ENCODE data around the gene IGF1R.
A peak's percentile ranks its signal among the peaks of the same experiment; 100 is the strongest.

Gene IGF1R

DNA sequence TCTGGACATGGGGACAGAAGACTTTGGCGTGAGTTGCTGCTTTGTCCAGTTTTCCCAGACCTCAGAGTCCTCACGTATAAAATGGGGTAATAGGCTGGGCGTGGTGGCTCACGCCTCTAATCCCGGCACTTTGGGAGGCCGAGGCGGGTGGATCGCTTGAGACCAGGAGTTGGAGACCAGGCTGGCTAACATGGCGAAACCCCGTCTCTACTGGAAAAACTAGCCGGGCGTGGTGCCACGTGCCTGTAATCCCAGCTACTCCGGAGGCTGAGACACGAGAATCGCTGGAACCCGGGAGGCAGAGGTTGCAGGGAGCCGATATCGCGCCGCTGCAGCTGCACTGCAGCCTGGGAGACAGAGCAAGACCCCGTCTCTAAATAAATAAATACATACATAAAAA is 22.7 kb upstream of the IGF1R start:
- H3K36me3 Mint-ChIP-seq (ENCODE audit: low read depth), result no peaks in the 10 kb centered on the region
- H3K9me3 Mint-ChIP-seq, result no peaks in the 10 kb centered on the region
- H3K27ac Mint-ChIP-seq, result no peak overlapping the region
- no peak overlapping the region for H3K4me3 Mint-ChIP-seq
- H3K27me3 Mint-ChIP-seq (ENCODE audit: low read depth), result peaks cover 45% of the 10 kb centered on the region
- DNase-seq (ENCODE audit: low spot score), result no peak
- H3K4me1 Mint-ChIP-seq (ENCODE audit: low read depth), result no peaks in the 10 kb centered on the region

DNA sequence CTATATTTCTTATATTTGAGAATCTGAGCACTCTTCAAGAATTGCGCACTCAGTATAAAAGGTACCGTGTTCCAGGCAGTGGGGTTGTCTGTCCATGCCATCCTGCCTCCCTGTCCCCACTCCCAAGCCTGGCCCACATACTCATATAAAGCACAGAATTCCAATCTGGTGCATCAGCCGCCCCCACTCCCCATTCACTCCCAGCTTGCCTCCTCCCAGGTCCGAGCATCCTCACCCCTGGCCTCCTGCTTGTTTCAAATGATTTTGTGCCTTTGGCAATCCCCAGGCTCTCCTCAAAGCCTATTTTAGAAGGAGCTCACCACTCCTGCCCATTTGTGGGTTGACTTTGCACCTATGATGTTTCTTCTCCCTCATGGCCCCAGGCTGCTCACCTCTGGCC is 22.2 kb upstream of the IGF1R start:
- Mint-ChIP-seq H3K36me3 (ENCODE audit: low read depth) (no peaks in the 10 kb centered on the region), H3K27ac (no peak overlapping the region), H3K4me1 (ENCODE audit: low read depth) (no peaks in the 10 kb centered on the region), H3K4me3 (no peak overlapping the region), H3K27me3 (ENCODE audit: low read depth) (peaks cover 40% of the 10 kb centered on the region), H3K9me3 (no peaks in the 10 kb centered on the region)
- no peak for DNase-seq (ENCODE audit: low spot score)

DNA sequence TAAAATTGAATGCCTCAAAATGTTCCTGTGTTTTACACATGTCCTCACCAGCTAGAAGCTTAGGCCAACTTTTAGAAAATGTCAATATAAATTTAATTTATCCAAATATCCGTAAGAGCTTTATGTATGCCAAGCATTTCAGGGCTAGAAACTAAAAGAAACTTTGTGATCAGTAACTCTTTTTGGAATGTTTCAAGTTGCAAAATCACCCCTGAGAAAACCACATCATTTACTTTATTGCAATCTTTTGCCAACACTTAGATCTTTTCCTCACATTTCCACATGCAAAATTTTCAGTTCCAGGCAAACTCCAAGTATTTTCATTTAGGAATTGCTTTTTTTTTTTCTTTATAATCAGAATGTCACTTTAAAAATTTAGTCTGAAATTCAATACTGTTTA is 20.1 kb upstream of the IGF1R start:
- Mint-ChIP-seq H3K27ac (no peak overlapping the region), H3K4me1 (ENCODE audit: low read depth) (no peaks in the 10 kb centered on the region), H3K36me3 (ENCODE audit: low read depth) (no peaks in the 10 kb centered on the region), H3K27me3 (ENCODE audit: low read depth) (peaks cover 35% of the 10 kb centered on the region), H3K9me3 (no peaks in the 10 kb centered on the region), H3K4me3 (no peak overlapping the region)
- DNase-seq (ENCODE audit: low spot score), result no peak

DNA sequence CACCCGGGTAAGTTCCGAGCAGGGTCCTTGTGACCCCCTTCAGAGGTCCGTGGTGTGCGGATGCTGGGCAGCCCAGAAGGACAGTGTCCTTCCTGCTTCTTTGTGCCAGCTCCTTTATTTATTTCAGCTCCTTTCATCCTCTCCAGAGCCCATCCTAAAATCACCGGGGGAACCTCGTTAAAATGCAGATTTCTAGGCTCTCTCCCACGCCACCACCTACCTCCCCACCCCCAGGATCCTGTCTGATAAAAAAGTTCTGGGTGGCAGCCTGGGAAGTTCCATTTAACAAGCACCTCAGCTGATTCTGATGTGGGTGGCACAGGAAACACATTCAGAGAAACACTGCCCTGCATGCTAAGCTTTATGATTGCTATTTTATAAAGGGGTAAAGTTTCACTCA is 12.5 kb upstream of the IGF1R start:
- H3K4me1 Mint-ChIP-seq (ENCODE audit: low read depth), result peaks cover 4% of the 10 kb centered on the region
- no peak for DNase-seq (ENCODE audit: low spot score)
- no peaks in the 10 kb centered on the region for H3K36me3 Mint-ChIP-seq (ENCODE audit: low read depth)
- H3K27me3 Mint-ChIP-seq (ENCODE audit: low read depth), result peaks cover 9% of the 10 kb centered on the region
- no peaks in the 10 kb centered on the region for H3K9me3 Mint-ChIP-seq
- H3K27ac Mint-ChIP-seq, result no peak overlapping the region
- H3K4me3 Mint-ChIP-seq, result no peak overlapping the region

DNA sequence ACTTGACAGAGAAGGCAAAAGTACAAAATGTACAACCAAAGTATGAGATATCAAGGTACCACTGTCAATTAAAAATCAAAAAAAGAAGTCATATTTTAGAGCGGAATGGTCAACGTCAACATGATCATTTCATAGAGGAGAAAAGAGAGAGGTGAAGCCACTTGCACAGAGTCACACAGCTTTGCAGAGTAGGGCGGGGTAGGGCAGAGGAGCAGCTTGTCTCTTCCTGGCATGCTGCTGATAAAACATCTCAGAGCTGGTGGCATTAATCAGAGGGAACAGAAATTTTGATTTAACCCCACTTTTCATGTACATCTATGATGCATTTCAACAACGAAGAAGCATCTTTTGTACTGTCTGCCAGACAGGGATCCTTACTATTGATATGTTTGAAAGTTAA is 5.2 kb upstream of the IGF1R start:
- H3K9me3 Mint-ChIP-seq, result no peaks in the 10 kb centered on the region
- no peaks in the 10 kb centered on the region for H3K36me3 Mint-ChIP-seq (ENCODE audit: low read depth)
- DNase-seq (ENCODE audit: low spot score), result no peak
- H3K4me3 Mint-ChIP-seq, result no peak overlapping the region
- H3K27me3 Mint-ChIP-seq (ENCODE audit: low read depth), result peaks cover 51% of the 10 kb centered on the region
- H3K4me1 Mint-ChIP-seq (ENCODE audit: low read depth), result peaks cover 5% of the 10 kb centered on the region
- no peak overlapping the region for H3K27ac Mint-ChIP-seq

DNA sequence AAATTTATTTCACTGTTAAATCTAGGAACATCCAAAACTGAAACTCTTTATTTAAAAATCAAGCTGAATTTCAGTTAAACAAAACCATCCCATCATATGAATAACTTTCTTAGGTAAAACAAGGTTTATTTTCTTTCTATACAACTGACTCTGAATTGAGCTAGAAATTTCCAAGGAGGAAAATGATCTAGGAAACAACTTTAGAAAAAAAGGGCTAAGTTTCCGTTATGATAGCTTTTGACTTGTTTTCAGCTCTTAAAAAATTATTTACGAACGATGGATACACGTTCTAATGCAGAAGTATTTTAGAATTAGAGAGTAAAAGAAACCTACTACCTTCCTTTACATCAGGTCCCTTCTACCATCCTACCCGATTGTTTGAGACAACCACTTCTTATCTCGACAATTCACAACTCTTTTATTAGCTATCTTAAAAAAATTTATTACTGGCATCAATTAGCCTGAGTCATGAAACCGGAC is 1.8 kb upstream of the IGF1R start:
- Mint-ChIP-seq H3K4me1 (ENCODE audit: low read depth) (peaks cover 17% of the 10 kb centered on the region), H3K27ac (peak overlapping the region; percentile 78), H3K36me3 (ENCODE audit: low read depth) (no peaks in the 10 kb centered on the region), H3K4me3 (peak overlapping the region; percentile 81), H3K9me3 (no peaks in the 10 kb centered on the region), H3K27me3 (ENCODE audit: low read depth) (peaks cover 54% of the 10 kb centered on the region)
- no peak for DNase-seq (ENCODE audit: low spot score)

DNA sequence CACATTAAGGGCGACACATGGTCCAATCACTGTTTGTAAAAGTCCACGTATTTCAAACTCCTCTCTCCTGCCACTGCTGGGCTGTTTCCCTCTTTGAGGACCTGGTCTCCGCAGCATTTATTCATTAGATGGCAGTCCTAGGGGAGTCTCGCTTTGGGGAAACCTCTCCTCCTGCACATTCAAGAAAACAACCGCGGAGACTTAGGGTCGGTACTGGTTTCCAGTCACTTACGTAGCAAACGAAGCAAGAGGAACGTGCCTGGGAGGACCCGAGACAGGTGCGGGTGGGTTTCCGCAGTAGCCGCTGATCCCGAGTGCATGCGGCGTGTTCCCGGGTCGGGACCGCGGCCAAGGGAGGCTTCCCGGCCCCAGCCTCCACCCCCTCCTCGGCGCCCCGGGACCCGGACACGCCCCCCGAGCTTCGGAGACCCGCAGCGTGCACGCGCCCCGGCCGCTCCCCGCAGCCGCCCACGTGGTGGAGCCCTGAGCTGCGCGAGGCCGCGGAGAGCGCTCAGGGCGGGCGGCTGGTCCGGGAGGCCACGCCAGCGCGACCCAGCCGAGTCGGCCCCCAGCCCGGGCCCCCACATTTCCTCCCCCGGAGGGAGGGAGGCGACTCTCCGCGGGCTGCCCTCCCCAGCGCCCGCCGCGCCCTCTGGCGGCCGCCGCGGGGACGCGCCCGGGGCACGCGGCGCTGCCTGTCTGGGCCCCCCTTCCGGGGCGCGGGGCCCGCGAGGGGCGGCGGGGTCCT is 1.1 kb upstream of the IGF1R start:
- peak; percentile 74 for DNase-seq (ENCODE audit: low spot score)
- Mint-ChIP-seq H3K9me3 (no peaks in the 10 kb centered on the region), H3K4me3 (peak overlapping the region; percentile 81), H3K27ac (peak overlapping the region; percentile 78), H3K36me3 (ENCODE audit: low read depth) (no peaks in the 10 kb centered on the region), H3K4me1 (ENCODE audit: low read depth) (peaks cover 22% of the 10 kb centered on the region), H3K27me3 (ENCODE audit: low read depth) (peaks cover 56% of the 10 kb centered on the region)

DNA sequence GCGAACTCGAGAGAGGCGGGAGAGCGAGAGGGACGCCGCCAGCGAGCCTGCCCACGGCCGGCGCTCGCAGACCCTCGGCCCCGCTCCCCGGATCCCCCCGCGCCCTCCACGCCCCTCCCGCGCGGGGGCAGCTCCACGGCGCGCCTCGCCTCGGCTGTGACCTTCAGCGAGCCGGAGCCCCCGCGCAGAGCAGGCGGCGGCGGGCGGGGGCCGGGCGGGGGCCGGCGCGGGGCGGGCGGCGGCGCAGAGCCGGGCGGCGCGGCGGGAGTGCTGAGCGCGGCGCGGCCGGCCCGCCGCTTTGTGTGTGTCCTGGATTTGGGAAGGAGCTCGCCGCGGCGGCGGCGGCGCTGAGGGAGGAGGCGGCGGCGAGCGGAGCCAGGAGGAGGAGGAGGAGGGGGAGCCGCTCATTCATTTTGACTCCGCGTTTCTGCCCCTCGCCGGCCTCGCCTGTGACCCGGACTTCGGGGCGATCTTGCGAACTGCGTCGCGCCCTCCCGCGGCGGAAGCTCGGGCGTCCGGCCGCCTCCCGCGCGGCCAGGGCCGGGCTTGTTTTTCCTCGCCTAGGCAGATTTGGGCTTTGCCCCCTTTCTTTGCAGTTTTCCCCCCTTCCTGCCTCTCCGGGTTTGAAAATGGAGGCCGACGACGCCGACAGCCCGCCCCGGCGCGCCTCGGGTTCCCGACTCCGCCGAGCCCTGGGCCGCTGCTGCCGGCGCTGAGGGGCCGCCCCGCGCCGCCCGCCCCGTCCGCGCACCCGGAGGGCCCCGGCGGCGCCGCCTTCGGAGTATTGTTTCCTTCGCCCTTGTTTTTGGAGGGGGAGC is 524 bp downstream of the IGF1R start:
- peaks cover 53% of the 10 kb centered on the region for H3K27me3 Mint-ChIP-seq (ENCODE audit: low read depth)
- H3K27ac Mint-ChIP-seq, result peak overlapping the region; percentile 95
- H3K4me1 Mint-ChIP-seq (ENCODE audit: low read depth), result peaks cover 35% of the 10 kb centered on the region
- H3K9me3 Mint-ChIP-seq, result no peaks in the 10 kb centered on the region
- H3K36me3 Mint-ChIP-seq (ENCODE audit: low read depth), result no peaks in the 10 kb centered on the region
- peak; percentile 41 for DNase-seq (ENCODE audit: low spot score)
- H3K4me3 Mint-ChIP-seq, result peak overlapping the region; percentile 81

DNA sequence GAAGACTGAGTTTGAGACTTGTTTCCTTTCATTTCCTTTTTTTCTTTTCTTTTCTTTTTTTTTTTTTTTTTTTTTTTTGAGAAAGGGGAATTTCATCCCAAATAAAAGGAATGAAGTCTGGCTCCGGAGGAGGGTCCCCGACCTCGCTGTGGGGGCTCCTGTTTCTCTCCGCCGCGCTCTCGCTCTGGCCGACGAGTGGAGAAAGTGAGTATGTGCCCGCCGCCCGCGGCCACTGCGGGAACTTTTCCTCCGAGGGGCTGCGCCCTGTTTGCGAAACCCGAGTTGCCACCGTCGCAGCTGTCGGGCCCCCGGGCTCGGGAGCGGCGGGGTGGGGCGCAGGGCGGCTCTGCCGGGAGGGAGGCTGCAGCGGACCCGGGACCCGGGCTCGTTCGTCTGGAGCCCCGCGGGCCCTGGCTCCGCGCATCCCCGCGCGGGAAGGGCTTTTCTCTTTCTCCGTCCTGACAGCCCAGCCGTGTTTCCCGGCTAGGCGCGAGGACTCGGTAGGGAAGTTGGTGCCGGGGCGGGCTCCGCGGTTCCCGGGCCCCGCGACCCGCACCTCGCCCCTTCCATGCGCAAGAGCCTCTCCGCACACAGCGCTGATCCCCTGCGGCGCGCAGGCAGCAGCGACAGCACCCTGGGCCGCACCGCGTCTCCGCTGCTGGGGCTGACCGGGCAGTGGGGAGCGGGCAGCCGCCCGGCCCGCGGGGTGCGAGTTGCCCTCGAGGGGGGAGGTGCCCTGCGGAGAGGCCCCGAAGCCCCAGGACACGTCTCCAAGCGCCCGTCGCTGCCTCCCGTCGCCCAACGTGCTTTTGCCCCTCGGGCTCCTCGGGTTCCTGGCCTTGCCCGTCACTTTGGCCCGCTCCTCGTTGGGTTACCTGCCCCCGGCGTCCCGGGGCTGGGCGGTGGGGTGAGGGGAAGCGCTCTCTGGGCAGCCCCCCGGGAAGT is 1.4 kb downstream of the IGF1R start:
- DNase-seq (ENCODE audit: low spot score), result peak; percentile 51
- Mint-ChIP-seq H3K4me3 (peak overlapping the region; percentile 84), H3K27ac (peak overlapping the region; percentile 87), H3K27me3 (ENCODE audit: low read depth) (peaks cover 49% of the 10 kb centered on the region), H3K9me3 (no peaks in the 10 kb centered on the region), H3K36me3 (ENCODE audit: low read depth) (no peaks in the 10 kb centered on the region), H3K4me1 (ENCODE audit: low read depth) (peaks cover 38% of the 10 kb centered on the region)

DNA sequence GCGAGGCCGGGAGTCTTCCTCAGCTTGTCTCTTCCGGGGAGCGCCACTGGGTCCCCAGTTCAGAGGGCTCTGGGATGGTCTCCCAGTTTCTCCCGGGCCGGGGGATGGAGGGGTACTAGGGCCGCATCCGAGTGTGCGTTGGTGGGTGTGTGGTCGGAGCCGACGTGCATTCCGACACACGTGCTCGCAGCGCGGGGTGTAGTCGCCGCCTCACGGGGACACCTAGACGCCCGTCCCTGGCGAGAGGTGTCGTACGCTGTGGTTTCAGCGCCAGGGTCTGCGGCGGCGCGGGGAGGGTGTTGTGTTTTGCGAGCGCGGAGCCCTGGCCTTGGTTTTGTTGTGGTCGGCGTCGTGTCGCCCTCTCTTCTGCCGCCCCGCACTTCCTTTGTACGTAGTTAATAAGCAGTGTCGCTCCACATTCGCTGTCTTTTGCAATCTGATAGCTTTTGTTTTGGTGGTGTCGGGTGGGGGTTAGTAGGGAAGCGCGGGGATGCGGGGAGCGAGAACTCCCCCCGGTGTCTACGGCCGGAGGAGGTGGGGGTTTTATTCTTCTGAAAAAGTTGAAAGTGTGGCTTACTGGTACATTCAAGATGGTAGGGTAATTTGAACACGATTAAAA is 2.2 kb downstream of the IGF1R start:
- Mint-ChIP-seq H3K9me3 (no peaks in the 10 kb centered on the region), H3K27me3 (ENCODE audit: low read depth) (peaks cover 48% of the 10 kb centered on the region), H3K27ac (peak overlapping the region; percentile 87), H3K4me3 (peak overlapping the region; percentile 84), H3K36me3 (ENCODE audit: low read depth) (no peaks in the 10 kb centered on the region), H3K4me1 (ENCODE audit: low read depth) (peaks cover 38% of the 10 kb centered on the region)
- DNase-seq (ENCODE audit: low spot score), result peak; percentile 45

DNA sequence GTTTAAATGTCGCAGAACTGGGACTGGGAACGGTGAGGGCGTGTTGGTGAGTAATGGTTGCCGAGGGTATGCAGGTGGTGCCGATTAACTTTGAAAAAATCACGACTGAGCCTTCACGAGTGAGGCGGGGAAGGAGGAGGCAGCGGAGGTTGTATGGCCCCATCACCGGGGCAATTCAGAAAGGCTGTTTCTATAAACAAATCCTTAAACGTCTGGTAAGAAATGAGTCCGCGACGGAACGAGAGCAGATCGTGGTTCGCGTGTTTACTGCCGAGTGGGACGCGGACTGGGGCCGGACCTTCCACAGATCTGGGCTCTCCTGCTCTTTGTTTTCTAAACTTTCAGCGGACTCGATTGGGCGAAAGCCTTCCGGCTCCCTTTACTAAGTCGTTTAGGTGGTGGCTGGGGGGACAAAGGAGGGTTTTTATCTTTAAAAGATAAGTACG is 2.7 kb downstream of the IGF1R start:
- H3K4me3 Mint-ChIP-seq, result peak overlapping the region; percentile 84
- peak overlapping the region; percentile 87 for H3K27ac Mint-ChIP-seq
- H3K9me3 Mint-ChIP-seq, result no peaks in the 10 kb centered on the region
- peak; percentile 19 for DNase-seq (ENCODE audit: low spot score)
- peaks cover 43% of the 10 kb centered on the region for H3K27me3 Mint-ChIP-seq (ENCODE audit: low read depth)
- H3K4me1 Mint-ChIP-seq (ENCODE audit: low read depth), result peaks cover 38% of the 10 kb centered on the region
- H3K36me3 Mint-ChIP-seq (ENCODE audit: low read depth), result no peaks in the 10 kb centered on the region

DNA sequence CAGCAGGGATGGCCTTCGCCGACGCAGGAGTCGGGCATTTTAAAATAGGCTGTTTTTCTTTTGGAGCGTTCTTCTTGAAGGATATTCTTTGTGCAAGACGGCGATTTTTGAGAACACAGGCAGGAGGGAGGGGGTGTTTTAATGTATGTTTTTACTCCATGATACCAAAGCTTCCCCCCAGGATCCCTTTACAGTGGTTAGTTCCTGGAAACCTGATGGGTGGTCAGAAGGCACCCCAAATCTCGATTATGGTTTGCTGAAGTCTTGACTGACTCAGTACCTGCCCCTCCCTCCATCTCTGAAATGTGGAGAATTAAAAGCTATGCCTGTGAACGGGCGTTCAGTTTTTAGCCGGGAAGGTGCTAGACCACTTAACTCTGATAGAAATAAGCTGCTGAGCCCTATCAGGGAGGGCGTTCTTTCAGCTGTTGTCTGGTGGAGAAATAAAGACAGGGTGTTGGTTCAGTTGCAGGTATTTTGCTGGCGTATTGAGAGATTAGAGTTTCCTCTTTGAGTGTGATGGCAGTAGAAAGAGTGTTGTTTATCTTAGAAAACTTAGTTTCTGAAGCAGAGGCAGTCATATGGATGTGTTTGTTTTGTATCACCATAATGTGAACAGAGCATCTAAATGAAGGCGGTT is 3.4 kb downstream of the IGF1R start:
- H3K4me3 Mint-ChIP-seq, result peak overlapping the region; percentile 84
- peaks cover 40% of the 10 kb centered on the region for H3K27me3 Mint-ChIP-seq (ENCODE audit: low read depth)
- H3K36me3 Mint-ChIP-seq (ENCODE audit: low read depth), result no peaks in the 10 kb centered on the region
- peak overlapping the region; percentile 87 for H3K27ac Mint-ChIP-seq
- peaks cover 37% of the 10 kb centered on the region for H3K4me1 Mint-ChIP-seq (ENCODE audit: low read depth)
- no peak for DNase-seq (ENCODE audit: low spot score)
- no peaks in the 10 kb centered on the region for H3K9me3 Mint-ChIP-seq

DNA sequence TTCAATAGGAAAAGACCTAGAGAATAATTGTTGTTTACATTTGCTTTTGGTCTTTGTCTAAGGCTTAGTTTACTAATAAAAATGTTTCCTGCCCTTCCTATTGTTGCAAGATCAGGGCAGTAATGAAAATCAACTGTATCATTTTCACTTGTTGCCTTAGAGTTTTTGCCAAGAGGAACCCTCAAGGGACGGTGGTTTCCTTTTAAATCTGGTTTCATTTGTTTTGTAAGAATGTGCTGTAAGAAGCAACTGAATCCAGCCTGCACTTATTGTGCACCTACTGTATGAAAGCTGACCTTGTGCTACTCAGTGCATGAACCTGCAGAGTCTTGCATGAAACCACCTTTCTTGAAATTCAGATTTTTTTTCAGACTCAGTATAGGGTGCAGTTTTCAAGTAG is 5.3 kb downstream of the IGF1R start:
- Mint-ChIP-seq H3K9me3 (no peaks in the 10 kb centered on the region), H3K36me3 (ENCODE audit: low read depth) (no peaks in the 10 kb centered on the region), H3K27ac (no peak overlapping the region), H3K4me3 (no peak overlapping the region), H3K4me1 (ENCODE audit: low read depth) (peaks cover 36% of the 10 kb centered on the region), H3K27me3 (ENCODE audit: low read depth) (peaks cover 47% of the 10 kb centered on the region)
- DNase-seq (ENCODE audit: low spot score), result no peak

Data from T-helper 2 cell treated with Interferon-gamma antibody and Interleukin-4, amounts not matched to agents 5 μg/mL and 100 μg/mL, for 36 hours (primary cell).